GM19324 (cell line): ENCODE data around the gene DNAJC1.
"Not testable (repeated sequence)": the region's sequence is repeated elsewhere in the genome, so short reads cannot be mapped to it uniquely, and the experiment has no call there.

Experiments
- ATAC-seq: cut with Tn5 transposase; IDR thresholded peaks from one replicate; pipeline ENCODE4 v1.9.1; 2021; ENCODE audit warnings: mild to moderate bottlenecking, moderate library complexity; ENCODE audit not compliant: unreplicated experiment, low FRiP score

The DNAJC1 gene

GRCh38 chr10:22003177-22003963, at the start of gene DNAJC1:
Gene DNAJC1 (minus strand): TSS chr10:22003730. CDS start chr10:22003434, 296 bp downstream.
- peak; percentile 98 for ATAC-seq

- ATAC-seq, result no peak
Observed at GRCh38 chr10:22053048-22053447, 49.5 kb upstream of the DNAJC1 start.

GRCh38 chr10:22049635-22050034, 46.1 kb upstream of the DNAJC1 start:
- no peak for ATAC-seq

GRCh38 chr10:22047812-22048211, 44.3 kb upstream of the DNAJC1 start:
- ATAC-seq, result no peak

- ATAC-seq, result no peak
Observed at GRCh38 chr10:22043327-22043633, 39.8 kb upstream of the DNAJC1 start.

- no peak for ATAC-seq
Observed at GRCh38 chr10:22042557-22043326, 39.2 kb upstream of the DNAJC1 start.

- no peak for ATAC-seq
Observed at GRCh38 chr10:22034333-22034732, 30.8 kb upstream of the DNAJC1 start.

GRCh38 chr10:22032268-22032667, 28.7 kb upstream of the DNAJC1 start:
- ATAC-seq, result not testable (repeated sequence)

GRCh38 chr10:22030421-22030820, 26.9 kb upstream of the DNAJC1 start:
- ATAC-seq, result no peak

GRCh38 chr10:22029445-22030236, 26.1 kb upstream of the DNAJC1 start:
- no peak for ATAC-seq

GRCh38 chr10:22027364-22028238, 24.1 kb upstream of the DNAJC1 start:
- no peak for ATAC-seq

- ATAC-seq, result no peak
Observed at GRCh38 chr10:22026287-22026686, 22.8 kb upstream of the DNAJC1 start.

- ATAC-seq, result no peak
Observed at GRCh38 chr10:22023508-22023907, 20.0 kb upstream of the DNAJC1 start.

GRCh38 chr10:22022257-22023032, 18.9 kb upstream of the DNAJC1 start:
- ATAC-seq, result no peak

- ATAC-seq, result not testable (repeated sequence)
Observed at GRCh38 chr10:22021144-22021543, 17.6 kb upstream of the DNAJC1 start.

- no peak for ATAC-seq
Observed at GRCh38 chr10:22017283-22018020, 13.9 kb upstream of the DNAJC1 start.

GRCh38 chr10:22016046-22016705, 12.6 kb upstream of the DNAJC1 start:
- no peak for ATAC-seq

GRCh38 chr10:22010973-22011408, 7.5 kb upstream of the DNAJC1 start:
- no peak for ATAC-seq
